HG02885 (cell line): ENCODE data around the gene PDE4D.

Source experiments
- ATAC-seq: cut with Tn5 transposase; IDR thresholded peaks from one replicate; pipeline ENCODE4 v1.9.1; 2021; ENCODE audit warnings: mild to moderate bottlenecking; ENCODE audit not compliant: unreplicated experiment, poor library complexity

Gene PDE4D

GRCh38 chr5:58924306-58924705 is 969.2 kb downstream of the PDE4D start:
- no peak for ATAC-seq

- ATAC-seq, result no peak
These were observed 970.2 kb downstream of the PDE4D start for GRCh38 chr5:58923355-58923754.

GRCh38 chr5:58922461-58923171 is 970.9 kb downstream of the PDE4D start:
- no peak for ATAC-seq

GRCh38 chr5:58921159-58921558 is 972.4 kb downstream of the PDE4D start:
- no peak for ATAC-seq

GRCh38 chr5:58919833-58920232 is 973.7 kb downstream of the PDE4D start:
- ATAC-seq, result no peak
